IMR-90 (cell line): Measurements from ENCODE around the gene GXYLT2.

Source experiments
- BHLHE40 ChIP-seq: fragments of 150-350 bp; IDR thresholded peaks from 2 replicates; pipeline ENCODE4 v1.6.1; 2016; ENCODE audit warnings: mild to moderate bottlenecking, low read depth, low read length
- CTCF ChIP-seq: conservative IDR thresholded peaks from 2 replicates; pipeline ENCODE4 v1.5.1; 2012; ENCODE audit warnings: mild to moderate bottlenecking, low read depth, low read length, improper control_type of control experiment
- FOS ChIP-seq: fragments of 150-350 bp; IDR thresholded peaks from 2 replicates; pipeline ENCODE4 v1.6.1; 2016; ENCODE audit warnings: low read depth, low read length
- MXI1 ChIP-seq: IDR thresholded peaks from 2 replicates; pipeline ENCODE4 v1.6.1; 2012; ENCODE audit warnings: low read depth, mild to moderate bottlenecking, low read length, moderate library complexity, borderline replicate concordance
- NFE2L2 ChIP-seq: fragments of 150-350 bp; IDR thresholded peaks from 2 replicates; pipeline ENCODE4 v1.6.1; 2016; ENCODE audit warnings: low read depth, mild to moderate bottlenecking, low read length
- POLR2A ChIP-seq: IDR thresholded peaks from 2 replicates; pipeline ENCODE4 v1.6.1; 2012; ENCODE audit warnings: mild to moderate bottlenecking, low read depth, low read length
- RAD21 ChIP-seq: IDR thresholded peaks from 2 replicates; pipeline ENCODE4 v1.6.1; 2012; ENCODE audit warnings: low read length, improper control_type of control experiment
- SMC3 ChIP-seq: fragments of 150-350 bp; IDR thresholded peaks from 2 replicates; pipeline ENCODE4 v1.6.1; 2016; ENCODE audit warnings: low read depth, mild to moderate bottlenecking, antibody characterized with exemption, low read length, moderate library complexity
- TF ChIP-seq, protein P1 (sequence below): fragments of 150-350 bp; IDR thresholded peaks from 2 replicates; pipeline ENCODE4 v1.6.1; 2017; ENCODE audit warnings: mild to moderate bottlenecking, antibody characterized with exemption, low read length, low read depth

DNA sequence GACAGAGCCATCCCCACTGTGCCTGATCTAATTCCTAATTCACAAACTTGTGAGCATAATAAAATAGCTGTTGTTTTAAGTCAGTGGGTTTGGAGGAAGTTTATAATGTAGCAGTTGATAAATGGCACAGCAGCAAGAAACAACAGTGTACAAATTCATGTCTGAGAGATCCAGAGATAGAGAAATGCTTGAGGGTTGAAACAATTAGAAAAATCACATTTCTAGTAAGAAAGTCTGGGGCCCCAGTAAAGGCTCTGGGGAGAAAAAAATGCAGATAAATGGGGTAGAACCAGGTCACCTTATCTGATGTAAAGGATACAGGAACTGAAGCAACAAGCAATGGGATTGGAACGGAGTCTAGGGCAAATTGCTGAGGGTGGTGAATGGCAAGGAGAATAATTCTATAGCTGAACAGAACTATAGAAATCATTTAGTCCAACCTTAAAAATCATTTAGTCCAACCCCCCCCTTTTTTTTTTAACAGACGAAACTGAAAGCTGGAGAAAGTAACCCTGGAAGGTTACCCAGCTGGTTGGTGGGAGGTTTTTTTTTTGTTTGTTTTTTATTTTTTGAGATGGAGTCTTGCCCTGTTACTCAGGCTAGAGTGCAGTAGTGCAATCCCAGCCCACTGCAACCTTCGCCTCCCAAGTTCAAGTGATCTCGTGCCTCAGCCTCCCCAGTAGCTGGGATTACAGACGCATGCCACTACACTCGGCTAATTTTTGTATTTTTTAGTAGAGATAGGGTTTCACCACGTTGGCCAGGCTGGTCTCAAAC lies 25.3 kb upstream of the GXYLT2 start:
- TF ChIP-seq POLR2A: no peak
- no peak for TF ChIP-seq CTCF
- TF ChIP-seq MXI1: no peak
- TF ChIP-seq BHLHE40: no peak
- no peak for TF ChIP-seq NFE2L2
- no peak for TF ChIP-seq SMC3
- no peak for TF ChIP-seq FOS
- TF ChIP-seq RAD21: no peak
- TF ChIP-seq, protein P1, sequence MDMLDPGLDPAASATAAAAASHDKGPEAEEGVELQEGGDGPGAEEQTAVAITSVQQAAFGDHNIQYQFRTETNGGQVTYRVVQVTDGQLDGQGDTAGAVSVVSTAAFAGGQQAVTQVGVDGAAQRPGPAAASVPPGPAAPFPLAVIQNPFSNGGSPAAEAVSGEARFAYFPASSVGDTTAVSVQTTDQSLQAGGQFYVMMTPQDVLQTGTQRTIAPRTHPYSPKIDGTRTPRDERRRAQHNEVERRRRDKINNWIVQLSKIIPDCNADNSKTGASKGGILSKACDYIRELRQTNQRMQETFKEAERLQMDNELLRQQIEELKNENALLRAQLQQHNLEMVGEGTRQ: no peak
